GM18499 (cell line): Measurements from ENCODE around the gene UNKL.

Experiments used
- ATAC-seq: cut with Tn5 transposase; IDR thresholded peaks from one replicate; pipeline ENCODE4 v1.9.1; 2021; ENCODE audit warnings: moderate number of reproducible peaks; ENCODE audit not compliant: insufficient read depth, unreplicated experiment

UNKL gene

DNA sequence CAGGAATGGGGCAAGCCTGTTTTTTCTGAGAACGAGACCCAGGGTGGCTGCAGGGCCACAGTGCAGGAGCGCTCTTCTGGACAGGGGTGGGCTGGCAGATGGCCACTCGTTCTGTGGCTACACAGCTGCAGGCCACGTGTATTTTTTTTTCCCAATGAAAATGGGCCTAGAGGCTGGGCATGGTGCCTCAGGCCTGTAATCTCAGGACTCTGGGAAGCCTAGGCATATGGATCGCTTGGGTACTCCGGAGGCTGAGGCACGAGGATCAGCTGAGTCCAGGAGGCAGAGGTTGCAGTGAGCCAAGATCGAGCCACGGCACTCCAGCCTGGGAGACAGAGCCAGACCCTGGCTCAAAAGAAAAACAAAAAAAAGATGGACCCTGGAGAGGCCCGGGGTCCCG is 6.8 kb downstream of the UNKL start:
- ATAC-seq, result no peak

DNA sequence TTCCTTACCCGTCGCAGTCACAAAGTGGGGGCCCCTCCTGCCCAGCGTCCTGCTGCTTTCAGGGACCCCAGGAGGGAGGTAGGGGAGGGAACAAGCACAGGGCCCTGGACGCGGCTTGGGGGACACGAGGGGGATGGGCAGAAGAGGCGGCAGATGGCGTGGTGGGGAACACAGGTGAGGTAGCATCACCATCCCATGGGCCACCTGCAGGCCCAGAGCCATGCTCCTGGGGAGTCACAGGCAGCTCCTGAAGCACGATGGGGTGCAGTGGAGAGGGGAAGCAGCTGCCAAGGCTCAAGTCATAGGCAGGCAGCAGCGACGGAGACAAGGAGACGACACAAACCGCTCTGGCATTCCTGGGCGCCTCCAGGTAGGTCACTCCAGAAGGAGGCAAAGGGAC is 10.8 kb downstream of the UNKL start:
- no peak for ATAC-seq

DNA sequence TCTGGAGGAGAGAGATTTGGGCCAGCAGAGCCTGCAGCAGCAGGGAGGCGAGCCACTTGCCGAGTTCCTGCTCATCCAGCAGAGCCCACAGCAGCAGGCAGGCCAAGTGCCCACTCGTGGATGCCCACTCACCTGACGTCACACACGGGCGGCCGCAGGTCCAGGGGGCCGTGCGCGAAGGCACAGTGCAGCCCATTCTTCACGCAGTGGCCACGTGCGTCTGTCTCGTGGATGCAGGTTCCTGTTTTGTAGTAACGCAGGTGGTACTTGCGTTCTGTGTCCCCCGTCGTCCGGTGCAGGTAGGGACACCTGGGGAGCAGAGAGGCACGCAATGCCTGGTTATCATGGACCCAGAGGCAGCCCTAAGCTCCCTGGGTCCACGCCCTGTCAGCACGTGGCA is 11.5 kb downstream of the UNKL start:
- ATAC-seq, result no peak

DNA sequence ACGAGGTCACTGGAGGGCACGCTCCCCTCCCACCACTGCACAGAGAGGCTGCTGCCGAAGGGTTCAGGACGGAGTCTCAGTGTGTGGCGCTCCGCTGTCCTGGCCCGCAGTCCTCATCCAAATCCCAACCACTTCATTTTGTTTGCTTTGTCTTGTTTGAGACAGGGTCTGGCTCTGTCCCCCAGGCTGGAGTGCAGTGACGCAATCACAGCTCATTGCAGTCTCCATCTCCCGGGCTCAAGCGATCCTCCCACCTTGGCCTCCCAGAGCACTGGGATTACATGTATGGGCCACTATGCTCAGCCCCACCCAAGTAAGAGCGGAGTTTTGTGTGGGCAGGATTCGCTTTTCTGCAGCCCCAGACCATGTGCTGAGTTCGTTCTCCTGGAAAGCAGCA is 12.7 kb downstream of the UNKL start:
- ATAC-seq, result no peak

DNA sequence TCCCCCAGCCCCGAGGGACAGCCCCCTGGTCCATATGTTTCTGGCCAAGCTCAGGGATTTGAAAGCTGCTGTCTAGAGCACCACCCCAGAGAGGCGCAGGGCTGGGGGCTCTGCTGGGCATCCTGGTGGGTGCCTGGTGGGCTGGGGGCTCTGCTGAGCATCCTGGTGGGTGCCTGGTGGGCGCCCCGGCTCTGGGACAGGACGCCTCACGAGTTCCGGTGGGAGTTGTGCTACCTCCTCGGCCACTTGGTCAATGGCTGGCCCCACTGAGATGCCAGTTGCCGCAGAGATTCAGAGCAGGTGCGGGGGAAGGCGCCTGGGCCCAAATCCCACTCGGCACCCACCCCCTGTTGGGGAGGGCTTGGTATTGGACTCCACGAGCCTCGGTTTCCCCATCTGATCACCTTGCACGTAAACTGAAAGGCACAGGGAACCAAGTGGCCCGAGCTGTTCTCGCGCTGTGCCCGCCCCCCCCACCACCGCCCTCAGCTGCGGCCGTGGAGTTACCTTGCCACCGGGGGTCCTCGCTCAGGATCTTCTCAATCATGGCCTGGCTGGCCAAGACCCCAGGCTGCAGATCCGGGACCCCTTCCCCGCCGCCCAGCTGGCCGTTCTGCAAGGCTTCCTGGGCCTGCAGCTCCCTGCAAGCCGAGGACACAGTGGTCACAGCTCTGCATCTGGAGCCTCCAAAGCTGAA is 13.3 kb downstream of the UNKL start:
- no peak for ATAC-seq

DNA sequence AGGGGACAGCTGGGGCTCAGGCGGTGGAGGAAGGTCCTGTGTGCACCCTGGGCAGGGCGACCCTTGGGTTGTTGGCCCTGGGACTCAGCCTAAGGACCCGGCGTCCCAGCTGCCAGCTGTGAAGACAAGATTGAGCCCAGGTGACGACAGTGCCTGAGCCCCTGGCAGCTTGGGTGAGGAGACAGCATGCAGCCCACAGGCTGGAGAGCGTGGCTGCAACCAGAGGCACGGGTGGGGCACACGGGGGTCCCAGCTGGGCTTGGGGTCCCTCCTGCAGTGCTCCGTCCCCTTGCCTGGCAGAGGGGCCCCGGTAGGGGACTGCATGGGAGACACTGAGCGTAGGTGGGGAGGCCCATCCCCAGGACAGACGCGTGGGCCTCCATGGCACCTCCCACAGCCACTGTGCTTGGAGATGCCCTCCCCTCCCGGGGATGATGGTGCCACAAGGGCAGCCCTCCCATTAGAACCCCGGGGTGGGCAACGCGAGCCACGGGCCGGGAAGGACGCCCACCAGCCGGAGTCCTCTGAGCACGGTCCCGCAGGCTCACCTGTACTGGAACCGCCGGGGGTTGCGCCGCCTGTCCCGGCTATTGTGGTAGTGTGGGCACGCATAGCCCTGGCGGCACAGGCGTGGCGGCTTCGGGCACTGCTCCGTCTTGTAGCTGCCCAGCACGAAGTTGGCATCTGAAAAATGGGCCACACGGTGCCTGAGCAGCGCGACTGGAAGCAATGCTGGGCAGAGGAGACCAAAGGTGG is 15.5 kb downstream of the UNKL start:
- no peak for ATAC-seq

DNA sequence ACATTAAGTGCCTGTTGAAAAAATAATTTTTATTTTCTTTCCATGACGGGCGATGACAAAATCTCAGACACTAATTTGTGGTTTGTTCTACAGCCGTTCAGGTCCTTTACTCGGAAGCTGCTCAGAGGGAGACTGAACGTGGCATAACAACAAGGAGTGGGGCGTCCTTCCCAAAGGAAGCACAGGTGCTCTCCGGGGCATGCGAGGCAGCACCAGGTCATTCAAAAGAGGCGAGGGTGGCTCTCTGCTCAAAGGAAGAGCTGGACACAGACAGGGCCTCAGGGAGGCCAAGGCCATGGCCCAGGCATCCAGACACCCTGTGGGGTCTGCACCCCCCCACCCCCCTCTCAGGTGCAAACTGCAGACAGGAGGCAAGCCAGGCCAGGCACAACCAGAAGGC is 16.2 kb downstream of the UNKL start:
- no peak for ATAC-seq

DNA sequence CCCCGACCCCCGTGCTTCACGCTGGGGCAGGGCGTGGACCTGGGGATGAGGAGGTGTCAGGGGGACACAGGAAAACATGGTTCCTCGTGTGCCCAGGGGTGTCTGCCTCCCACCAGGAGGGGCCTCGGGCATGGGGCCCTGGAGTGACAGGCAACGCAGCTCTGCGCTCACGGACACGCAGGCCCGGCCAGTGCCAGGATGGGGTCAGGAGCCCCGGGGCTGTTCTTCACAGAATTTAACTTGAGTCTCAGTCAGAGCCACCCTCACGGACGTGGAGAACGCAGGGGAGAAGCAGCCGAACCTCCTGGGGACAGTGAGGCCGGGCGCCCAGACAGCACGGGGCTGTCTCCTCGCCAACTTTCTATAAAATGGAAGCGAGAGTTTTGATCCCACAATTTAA is 16.7 kb downstream of the UNKL start:
- ATAC-seq, result no peak

DNA sequence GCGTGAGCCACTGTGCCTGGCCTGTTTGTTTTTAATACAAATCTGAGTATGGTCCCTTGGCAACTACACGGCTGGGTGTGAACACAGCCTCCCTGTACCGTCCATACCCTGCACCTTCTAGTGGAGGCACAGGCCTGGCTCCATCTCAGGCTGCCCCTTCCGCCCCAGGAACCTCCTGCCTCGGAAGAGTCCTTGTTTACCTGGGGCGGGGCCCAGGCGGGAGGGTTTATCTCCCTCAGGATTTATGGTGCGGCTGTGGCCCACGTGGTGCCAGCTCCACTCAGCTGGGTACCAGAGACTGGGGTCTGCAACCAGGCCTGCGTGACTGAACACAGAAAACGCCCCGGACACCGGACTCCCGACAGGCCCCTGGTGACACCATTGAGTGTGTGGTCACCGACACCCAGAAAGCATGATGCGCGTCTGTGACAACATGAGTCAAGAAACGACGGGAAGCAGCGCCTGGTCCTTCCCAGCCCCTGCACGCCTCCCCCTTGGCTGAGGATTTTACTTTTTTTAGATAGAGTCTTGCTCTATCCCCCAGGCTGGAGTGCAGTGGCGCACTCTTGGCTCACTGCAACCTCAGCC is 19.0 kb downstream of the UNKL start:
- no peak for ATAC-seq

DNA sequence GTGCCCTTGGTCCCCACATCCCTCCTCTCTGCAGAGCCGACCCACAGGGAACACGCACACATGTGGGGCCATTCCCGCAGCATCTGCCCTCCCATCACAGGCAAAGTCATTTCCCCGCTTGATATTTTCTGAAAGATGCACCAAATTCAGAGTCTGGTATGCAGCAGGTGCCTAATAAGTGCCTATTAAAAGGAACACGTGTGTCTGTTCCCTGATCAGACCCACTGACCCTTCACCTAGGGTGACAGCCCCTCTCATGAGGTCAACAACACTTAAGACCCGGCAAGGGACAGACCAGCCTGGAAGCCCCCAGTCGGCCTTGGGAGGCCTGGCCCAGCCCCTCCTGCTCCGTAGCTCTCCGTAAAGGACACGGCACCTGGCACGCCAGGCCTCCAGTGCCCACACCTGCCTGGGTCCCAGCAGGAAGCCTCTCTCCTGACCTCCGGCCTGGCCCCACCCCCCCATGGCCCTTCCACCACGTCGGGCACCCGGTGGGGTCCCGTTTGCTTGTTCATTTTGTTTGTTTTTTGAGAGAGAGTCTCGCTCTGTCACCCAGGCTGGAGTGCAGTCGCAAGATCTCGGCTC is 20.0 kb downstream of the UNKL start:
- no peak for ATAC-seq

DNA sequence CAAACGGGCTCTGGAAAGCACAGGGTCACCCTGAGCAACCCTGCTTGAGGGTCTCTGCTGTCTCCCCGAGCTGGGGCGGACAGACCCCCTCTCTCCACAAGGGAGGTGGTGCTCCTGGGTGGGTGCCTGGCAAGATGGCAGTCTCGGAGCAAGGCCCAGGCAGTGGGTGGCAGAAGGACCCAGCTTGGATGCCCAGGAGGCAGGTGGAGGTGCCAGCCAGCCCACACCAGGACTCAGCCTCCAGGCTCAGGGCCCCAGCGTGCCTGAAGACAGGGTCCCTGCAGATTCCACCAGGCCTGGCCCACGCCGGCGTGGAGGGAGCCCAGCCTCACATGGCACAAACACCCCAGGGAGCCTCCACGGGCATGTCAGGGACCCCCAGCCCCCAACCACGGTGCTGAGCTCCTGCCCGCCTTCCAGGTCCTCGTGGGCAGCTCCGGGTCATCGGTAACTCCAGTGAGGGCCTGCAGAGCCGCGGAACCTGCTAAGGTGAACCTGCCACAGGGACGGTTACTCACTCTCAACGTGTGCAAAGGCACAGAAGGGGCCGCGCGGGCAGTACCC is 20.8 kb downstream of the UNKL start:
- no peak for ATAC-seq

DNA sequence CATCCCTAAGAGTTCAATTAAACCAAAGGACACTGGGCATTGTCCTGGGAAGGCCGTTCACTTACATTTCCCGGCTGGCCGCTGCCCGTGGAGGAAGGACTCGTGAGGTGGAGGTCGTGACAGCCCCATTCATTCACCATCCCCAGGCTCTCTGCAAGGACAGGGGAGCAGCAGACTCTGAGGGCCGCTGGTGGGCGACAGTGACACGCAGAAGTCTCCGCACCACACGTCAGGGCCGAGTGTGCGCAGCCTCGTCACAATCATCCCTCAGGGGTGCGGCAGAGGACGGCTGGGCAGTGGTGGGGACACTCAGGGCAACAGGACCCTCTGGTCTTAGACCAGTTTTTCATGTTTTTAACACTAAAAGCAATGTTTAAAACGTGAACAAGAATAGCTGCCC is 21.7 kb downstream of the UNKL start:
- ATAC-seq, result no peak

DNA sequence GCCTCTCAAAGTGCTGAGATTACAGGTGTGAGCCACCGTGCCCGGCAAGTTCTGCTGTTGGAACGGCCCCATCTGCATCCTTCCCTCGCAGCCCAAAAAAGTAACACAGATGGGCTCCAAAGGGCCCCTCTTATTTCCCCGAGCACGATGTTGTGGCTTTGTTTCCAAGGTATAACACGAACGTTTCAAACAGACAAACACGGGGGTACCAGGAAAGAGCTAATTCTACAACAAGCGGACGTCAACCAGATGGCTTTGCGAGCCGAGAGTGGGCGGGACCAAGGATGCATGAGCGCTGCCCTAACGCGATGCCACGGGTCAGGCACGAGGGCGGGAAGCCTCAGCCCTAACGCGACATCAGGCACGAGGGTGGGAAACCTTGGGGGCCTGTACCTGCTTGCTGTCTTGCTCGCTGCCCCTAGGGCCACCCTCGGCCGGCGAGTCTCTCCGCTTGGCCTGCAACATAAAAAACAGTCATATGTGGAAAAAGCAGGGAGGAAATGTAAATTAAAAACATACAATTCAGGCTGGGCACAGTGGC is 24.2 kb downstream of the UNKL start:
- no peak for ATAC-seq

DNA sequence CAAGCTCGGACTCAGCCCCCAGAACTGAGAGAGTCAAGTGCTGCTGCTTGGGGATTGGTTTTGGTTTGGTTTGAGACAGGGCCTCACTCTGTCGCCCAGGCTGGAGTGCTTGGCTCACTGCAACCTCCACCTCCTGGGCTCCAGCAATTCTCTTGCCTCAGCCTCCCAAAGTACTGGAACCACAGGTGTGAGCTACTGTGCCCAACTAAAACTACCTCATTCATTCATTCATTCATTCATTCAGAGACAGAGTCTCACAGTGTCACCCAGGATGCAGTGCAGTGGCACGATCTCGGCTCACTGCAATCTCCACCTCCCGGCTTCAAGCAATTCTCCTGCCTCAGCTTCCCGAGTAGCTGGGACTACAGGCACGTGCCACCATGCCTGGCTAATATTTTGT is 24.7 kb downstream of the UNKL start:
- ATAC-seq, result no peak

DNA sequence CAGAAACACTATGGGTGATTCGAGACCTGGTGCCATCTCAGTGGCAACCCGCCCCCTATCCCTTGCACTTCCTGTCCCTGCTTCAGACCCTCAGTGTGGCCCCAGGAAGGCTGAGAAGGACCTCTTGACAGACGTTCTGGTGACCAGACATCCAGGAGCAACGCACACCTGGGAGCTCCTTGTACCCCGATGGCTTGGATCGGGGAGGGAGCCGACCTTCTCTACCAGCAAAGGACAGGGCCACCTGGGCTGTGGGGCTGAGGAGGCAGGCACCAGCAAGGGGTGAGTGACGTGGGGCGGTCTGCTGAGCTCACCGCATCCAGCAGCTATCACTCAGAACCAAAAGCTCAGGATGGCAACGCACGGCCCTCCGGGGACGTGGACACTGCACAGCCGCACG is 27.2 kb downstream of the UNKL start:
- no peak for ATAC-seq

DNA sequence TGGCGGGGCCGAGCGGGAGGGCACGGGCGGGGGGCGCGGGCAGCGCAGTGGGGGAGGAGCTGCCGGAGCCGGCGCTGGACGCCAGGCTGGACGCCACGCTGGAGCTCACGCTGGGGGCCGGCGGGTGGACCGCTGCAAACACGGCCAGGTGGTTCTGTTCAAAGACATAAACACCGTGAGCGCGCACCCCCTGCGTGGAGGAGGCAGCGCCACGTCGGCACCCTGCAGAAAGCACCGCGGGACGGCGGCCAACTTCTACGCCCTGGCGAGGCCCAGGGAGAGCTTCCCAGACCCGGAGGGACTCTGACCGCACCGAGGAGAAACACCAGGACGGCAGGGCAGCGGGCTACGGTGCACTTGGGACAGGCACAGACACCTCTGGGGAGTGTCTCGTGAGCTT is 29.3 kb downstream of the UNKL start:
- ATAC-seq, result no peak

DNA sequence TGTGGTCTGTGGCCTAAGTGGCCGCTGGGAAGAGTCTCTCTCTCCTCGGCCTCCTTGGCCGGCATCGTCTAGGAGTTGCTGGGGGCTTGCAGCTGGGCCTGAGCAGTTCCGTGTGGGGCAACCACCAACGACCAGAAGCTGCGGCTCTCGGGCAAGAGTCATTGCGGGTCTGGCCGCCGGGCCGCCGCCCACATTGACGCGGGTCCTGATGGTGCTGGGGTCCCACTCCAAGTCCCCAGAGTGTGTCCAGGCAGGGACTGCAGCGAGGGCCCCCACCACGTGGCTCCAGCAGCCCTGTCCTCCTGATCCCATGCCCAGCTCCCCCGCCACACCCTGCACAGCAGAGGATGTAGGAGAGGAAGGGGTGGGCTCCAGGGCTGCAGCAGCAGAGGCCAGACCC is 30.9 kb downstream of the UNKL start:
- ATAC-seq, result no peak

DNA sequence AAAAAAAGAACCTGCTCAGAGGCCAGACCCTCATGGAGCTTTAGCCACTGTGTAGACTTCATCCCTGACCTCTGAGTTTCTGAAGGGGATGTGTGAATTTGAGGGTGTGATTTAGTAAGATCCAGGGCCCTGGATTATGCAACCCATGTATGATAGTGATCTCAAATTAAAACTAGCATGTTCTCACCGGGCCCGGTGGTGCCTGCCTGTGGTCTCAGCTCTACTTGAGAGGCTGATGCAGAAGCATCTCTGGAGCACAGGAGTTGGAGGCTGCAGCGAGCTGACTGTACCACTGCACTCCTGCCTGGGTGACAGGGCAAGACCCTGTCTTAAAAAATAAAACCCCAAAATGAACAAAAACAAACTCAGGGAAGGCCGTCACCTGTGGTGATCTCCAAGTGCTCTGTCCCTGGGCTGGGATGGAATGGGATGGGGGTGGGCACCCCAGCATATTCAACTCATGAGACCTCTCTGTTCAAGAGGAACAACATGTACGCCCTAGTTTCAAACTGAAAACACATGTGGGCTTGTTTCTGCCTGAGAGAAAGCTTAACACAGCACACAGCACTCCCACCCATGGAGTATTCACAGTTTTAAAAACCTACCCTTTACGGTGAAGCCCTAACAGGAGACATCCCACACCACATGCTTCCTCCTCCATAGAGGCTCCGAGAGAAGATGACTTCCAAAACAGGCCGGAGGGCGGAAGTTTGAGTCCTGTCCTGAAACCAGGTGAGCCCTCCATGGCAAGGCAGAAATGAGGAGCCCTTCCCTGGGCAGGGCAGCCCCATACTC is 32.7 kb downstream of the UNKL start:
- ATAC-seq, result no peak

DNA sequence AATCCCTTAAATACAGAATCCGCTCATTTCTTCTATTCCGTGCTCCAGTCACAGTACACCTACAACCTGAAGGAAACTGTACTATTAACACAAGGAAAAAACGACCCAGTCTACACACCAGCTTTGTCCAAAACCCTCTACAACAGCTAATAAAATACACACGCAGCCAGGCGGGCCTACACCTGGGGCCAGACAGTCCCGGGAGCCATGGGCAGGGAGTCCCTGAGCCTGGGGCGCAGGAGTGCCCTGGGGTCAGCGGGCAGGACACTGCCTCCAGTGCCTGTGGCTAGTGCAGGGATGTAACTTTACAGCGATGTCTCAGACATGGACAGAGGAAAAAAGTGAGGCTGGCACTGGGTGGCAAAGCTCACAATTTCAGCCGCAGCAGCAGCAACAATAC is 34.3 kb downstream of the UNKL start:
- ATAC-seq, result no peak
